ENCODE data around the gene FBXO40. TPM values are rescaled to one million over a fixed set of nuclear protein-coding genes. Genes with fewer than 3 reads are reported as not detected.

FBXO40 gene
- total and polyA plus RNA-seq, 10 of the 15 experiments (the other 5 are each of a cell fraction or from before 2014, with no cell fraction given): 0.03 to 0.05 (median 0.04) TPM; not detected in 7

DNA sequence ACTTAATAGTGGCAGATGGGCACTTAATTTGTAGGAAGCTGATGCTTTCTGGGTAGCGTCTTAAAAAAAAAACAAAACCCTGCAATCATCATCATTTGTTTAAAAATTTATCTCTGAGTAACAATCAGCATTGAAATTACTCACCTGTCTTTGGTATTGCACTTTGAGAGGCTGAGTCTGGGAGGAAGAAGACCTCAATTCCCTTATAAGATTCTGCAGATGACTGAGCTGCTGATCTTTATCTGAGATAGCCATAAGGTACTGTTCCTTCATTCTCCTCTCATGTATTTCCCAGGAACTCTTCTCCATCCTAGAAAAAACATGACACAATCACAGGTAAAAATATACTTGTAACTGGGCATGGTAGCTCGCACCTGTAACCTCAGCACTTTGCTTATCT, 84.0 kb downstream of the FBXO40 start:
- TF ChIP-seq STAT1 (conservative IDR thresholded peaks at IDR 0.05): no peak
- ChIA-PET SMC1A (ENCODE audit: uncharacterized antibody, unreplicated experiment) (interaction anchor here (1.2 to 1.6 kb wide), 4 partner anchors 10 to 153 kb away, joined by 3 to 4 read pairs (median 4); no protein-coding TSS in a partner anchor), POLR2A (no interaction called here), RAD21 (ENCODE audit: unreplicated experiment) (no interaction called here), CTCF (interaction anchor here (0.6 kb wide), 1 partner anchor 786 kb away, joined by 4 read pairs; no protein-coding TSS in a partner anchor)
- Histone ChIP-seq H3K36me3 (ENCODE audit: control insufficient read depth in 2 of 2, insufficient read depth in 2 of 2, low read length in 1 of 2) (peaks cover 3 to 25% of the 10 kb centered on the region in 2 experiments), H3K79me2 (ENCODE audit: control insufficient read depth, insufficient read depth, low read length) (no peaks in the 10 kb centered on the region), H3K9ac (ENCODE audit: control insufficient read depth, insufficient read depth, low read length) (no peak overlapping the region), H3K27ac (ENCODE audit: control insufficient read depth, insufficient read depth) (no peak overlapping the region), H3K27me3 (replicated peaks in 1 of 2; ENCODE audit: control insufficient read depth in 2 of 2, insufficient read depth in 2 of 2, low read length in 1 of 2) (no peaks in the 10 kb centered on the region), H3K4me3 (no peak overlapping the region), H4K20me1 (ENCODE audit: control insufficient read depth, insufficient read depth) (no peaks in the 10 kb centered on the region), H2AFZ (ENCODE audit: control insufficient read depth, low read depth, low read length) (no peak overlapping the region), H3K4me1 (ENCODE audit: control insufficient read depth, insufficient read depth, low read length) (no peaks in the 10 kb centered on the region), H3K4me2 (ENCODE audit: control insufficient read depth, insufficient read depth) (no peak overlapping the region), H3K9me3 (replicated peaks; ENCODE audit: control insufficient read depth, insufficient read depth, low read length) (no peaks in the 10 kb centered on the region)
- WGBS (ENCODE audit: insufficient coverage, insufficient replicate concordance, low lambda C conversion rate, missing lambda C conversion rate): 92% methylated on average over 2 of the region's 2 CpGs
- in situ Hi-C loops (cut with MboI): no loop called here
- DNase-seq (ENCODE audit: low read depth, low spot score) (no peak), FAIRE-seq (no peak), ATAC-seq (no peak)
- no TSS peak for BruUV-seq (replicated peaks)
- intact Hi-C loops (cut with micrococcal nuclease; ENCODE audit: unreplicated experiment): no loop called here

Small RNA genes lying within 50 kb of the gene (small RNA-seq; reads per million reads assigned to genes)
- gene RNU4-62P: not detected

Other genes with a start within 250 kb of the FBXO40 start
- 14.8 and 15.7 TPM in 2 replicates for gene POLQ, start 47.4 kb upstream of the FBXO40 start, total RNA-seq (2014; rRNA removed)
- 21.6 and 22.4 TPM in 2 replicates for gene POLQ, start 47.4 kb upstream of the FBXO40 start, total RNA-seq (2014; rRNA removed; fragmentation: Illumina TruSeq; extraction: Trizol)
- 14.5 and 14.7 TPM in 2 replicates for gene POLQ, start 47.4 kb upstream of the FBXO40 start, total RNA-seq (2021)
- 20.9 and 29.3 TPM in 2 replicates for gene POLQ, start 47.4 kb upstream of the FBXO40 start, polyA plus RNA-seq (2011; rRNA removed)
- gene POLQ, start 47.4 kb upstream of the FBXO40 start, polyA plus RNA-seq (2014; fragmentation: Illumina TruSeq; extraction: Trizol): 17.2 and 19.3 TPM in 2 replicates
- 1 to 10 TPM; 3.3 to 3.4 TPM for gene POLQ, start 47.4 kb upstream of the FBXO40 start, polyA plus RNA-seq (2014; fragmentation: Nextera tagmentation; extraction: Ambion mirVana)
- 12.5 and 13.6 TPM in 2 replicates for gene POLQ, start 47.4 kb upstream of the FBXO40 start, polyA plus RNA-seq (2014; rRNA removed)
- gene POLQ, start 47.4 kb upstream of the FBXO40 start, polyA plus RNA-seq (2016; fragmentation: Nextera tagmentation; extraction: Ambion mirVana): 10 to 100 TPM; 16.0 to 18.2 TPM
- gene ARGFX, start 25.4 kb upstream of the FBXO40 start, total RNA-seq (2014; rRNA removed): not detected in 2 replicates
- gene ARGFX, start 25.4 kb upstream of the FBXO40 start, total RNA-seq (2014; rRNA removed; fragmentation: Illumina TruSeq; extraction: Trizol): not detected in 2 replicates
- not detected in 2 replicates for gene ARGFX, start 25.4 kb upstream of the FBXO40 start, total RNA-seq (2021)
- gene ARGFX, start 25.4 kb upstream of the FBXO40 start, polyA plus RNA-seq (2011; rRNA removed): not detected in 2 replicates
- gene ARGFX, start 25.4 kb upstream of the FBXO40 start, polyA plus RNA-seq (2014; fragmentation: Illumina TruSeq; extraction: Trizol): not detected in 2 replicates
- gene ARGFX, start 25.4 kb upstream of the FBXO40 start, polyA plus RNA-seq (2014; fragmentation: Nextera tagmentation; extraction: Ambion mirVana): not detected
- gene ARGFX, start 25.4 kb upstream of the FBXO40 start, polyA plus RNA-seq (2014; rRNA removed): not detected in 2 replicates
- not detected for gene ARGFX, start 25.4 kb upstream of the FBXO40 start, polyA plus RNA-seq (2016; fragmentation: Nextera tagmentation; extraction: Ambion mirVana)
- 240 and 260 TPM in 2 replicates for gene HCLS1, start 67.5 kb downstream of the FBXO40 start, total RNA-seq (2014; rRNA removed)
- 212 and 221 TPM in 2 replicates for gene HCLS1, start 67.5 kb downstream of the FBXO40 start, total RNA-seq (2014; rRNA removed; fragmentation: Illumina TruSeq; extraction: Trizol)
- 232 and 237 TPM in 2 replicates for gene HCLS1, start 67.5 kb downstream of the FBXO40 start, total RNA-seq (2021)
- gene HCLS1, start 67.5 kb downstream of the FBXO40 start, polyA plus RNA-seq (2011; rRNA removed): 168 and 195 TPM in 2 replicates
- gene HCLS1, start 67.5 kb downstream of the FBXO40 start, polyA plus RNA-seq (2014; fragmentation: Illumina TruSeq; extraction: Trizol): 344 and 401 TPM in 2 replicates
- 10 to 100 TPM; 51.6 to 76.2 TPM for gene HCLS1, start 67.5 kb downstream of the FBXO40 start, polyA plus RNA-seq (2014; fragmentation: Nextera tagmentation; extraction: Ambion mirVana)
- gene HCLS1, start 67.5 kb downstream of the FBXO40 start, polyA plus RNA-seq (2014; rRNA removed): 225 and 226 TPM in 2 replicates
- 100 to 1,000 TPM; 271 to 303 TPM for gene HCLS1, start 67.5 kb downstream of the FBXO40 start, polyA plus RNA-seq (2016; fragmentation: Nextera tagmentation; extraction: Ambion mirVana)
- gene GOLGB1, start 156.4 kb downstream of the FBXO40 start, total RNA-seq (2014; rRNA removed): 18.9 and 19.9 TPM in 2 replicates
- 30.2 and 34.0 TPM in 2 replicates for gene GOLGB1, start 156.4 kb downstream of the FBXO40 start, total RNA-seq (2014; rRNA removed; fragmentation: Illumina TruSeq; extraction: Trizol)
- gene GOLGB1, start 156.4 kb downstream of the FBXO40 start, total RNA-seq (2021): 24.7 and 26.7 TPM in 2 replicates
- 18.8 and 25.7 TPM in 2 replicates for gene GOLGB1, start 156.4 kb downstream of the FBXO40 start, polyA plus RNA-seq (2011; rRNA removed)
- 26.3 and 27.1 TPM in 2 replicates for gene GOLGB1, start 156.4 kb downstream of the FBXO40 start, polyA plus RNA-seq (2014; fragmentation: Illumina TruSeq; extraction: Trizol)
- gene GOLGB1, start 156.4 kb downstream of the FBXO40 start, polyA plus RNA-seq (2014; fragmentation: Nextera tagmentation; extraction: Ambion mirVana): 1 to 10 TPM; 7.4 to 9.6 TPM
- gene GOLGB1, start 156.4 kb downstream of the FBXO40 start, polyA plus RNA-seq (2014; rRNA removed): 13.2 and 15.9 TPM in 2 replicates
- gene GOLGB1, start 156.4 kb downstream of the FBXO40 start, polyA plus RNA-seq (2016; fragmentation: Nextera tagmentation; extraction: Ambion mirVana): 10 to 100 TPM; 33.3 to 34.5 TPM
- gene IQCB1, start 241.7 kb downstream of the FBXO40 start, total RNA-seq (2014; rRNA removed): 48.5 and 67.8 TPM in 2 replicates
- 67.8 and 69.4 TPM in 2 replicates for gene IQCB1, start 241.7 kb downstream of the FBXO40 start, total RNA-seq (2014; rRNA removed; fragmentation: Illumina TruSeq; extraction: Trizol)
- gene IQCB1, start 241.7 kb downstream of the FBXO40 start, total RNA-seq (2021): 38.5 and 41.7 TPM in 2 replicates
- 68.7 and 100 TPM in 2 replicates for gene IQCB1, start 241.7 kb downstream of the FBXO40 start, polyA plus RNA-seq (2011; rRNA removed)
- 55.4 and 69.0 TPM in 2 replicates for gene IQCB1, start 241.7 kb downstream of the FBXO40 start, polyA plus RNA-seq (2014; fragmentation: Illumina TruSeq; extraction: Trizol)
- 10 to 100 TPM; 36.0 to 45.1 TPM for gene IQCB1, start 241.7 kb downstream of the FBXO40 start, polyA plus RNA-seq (2014; fragmentation: Nextera tagmentation; extraction: Ambion mirVana)
- gene IQCB1, start 241.7 kb downstream of the FBXO40 start, polyA plus RNA-seq (2014; rRNA removed): 39.4 and 50.1 TPM in 2 replicates
- gene IQCB1, start 241.7 kb downstream of the FBXO40 start, polyA plus RNA-seq (2016; fragmentation: Nextera tagmentation; extraction: Ambion mirVana): 10 to 100 TPM; 45.9 to 49.3 TPM
- 48.8 and 52.6 TPM in 2 replicates for gene EAF2, start 241.8 kb downstream of the FBXO40 start, total RNA-seq (2014; rRNA removed)
- 65.4 and 67.6 TPM in 2 replicates for gene EAF2, start 241.8 kb downstream of the FBXO40 start, total RNA-seq (2014; rRNA removed; fragmentation: Illumina TruSeq; extraction: Trizol)
- 43.0 and 47.3 TPM in 2 replicates for gene EAF2, start 241.8 kb downstream of the FBXO40 start, total RNA-seq (2021)
- 75.5 and 106 TPM in 2 replicates for gene EAF2, start 241.8 kb downstream of the FBXO40 start, polyA plus RNA-seq (2011; rRNA removed)
- 68.9 and 74.6 TPM in 2 replicates for gene EAF2, start 241.8 kb downstream of the FBXO40 start, polyA plus RNA-seq (2014; fragmentation: Illumina TruSeq; extraction: Trizol)
- 100 to 1,000 TPM; 172 to 193 TPM for gene EAF2, start 241.8 kb downstream of the FBXO40 start, polyA plus RNA-seq (2014; fragmentation: Nextera tagmentation; extraction: Ambion mirVana)
- gene EAF2, start 241.8 kb downstream of the FBXO40 start, polyA plus RNA-seq (2014; rRNA removed): 40.7 and 53.6 TPM in 2 replicates
- gene EAF2, start 241.8 kb downstream of the FBXO40 start, polyA plus RNA-seq (2016; fragmentation: Nextera tagmentation; extraction: Ambion mirVana): 100 to 1,000 TPM; 123 to 136 TPM